IPS-18c (cell line): ENCODE data around the gene PRR33.
"Not testable (repeated sequence)": the region's sequence is repeated elsewhere in the genome, so short reads cannot be mapped to it uniquely, and the experiment has no call there.

ENCODE experiments used
- H3K4me3 ChIP-seq: 2 replicates; pipeline ENCODE4 v1.7.0; 2013; ENCODE audit warnings: low read depth, mild to moderate bottlenecking, low read length, moderate library complexity; ENCODE audit not compliant: insufficient read depth
- H3K9me3 ChIP-seq: one replicate; pipeline ENCODE4 v1.6.1; 2013; ENCODE audit warnings: mild to moderate bottlenecking, low read length, moderate library complexity; ENCODE audit not compliant: control insufficient read depth, insufficient read depth

The PRR33 gene

GRCh38 chr11:1873813-1874150 is 17.9 kb downstream of the PRR33 start:
- H3K4me3 ChIP-seq, H3K9me3 ChIP-seq: not testable (repeated sequence)

GRCh38 chr11:1873048-1873812 is 18.5 kb downstream of the PRR33 start:
- Histone ChIP-seq H3K4me3 (no peak overlapping the region), H3K9me3 (no peaks in the 10 kb centered on the region)

- Histone ChIP-seq H3K4me3 (no peak overlapping the region), H3K9me3 (no peaks in the 10 kb centered on the region)
Observed at GRCh38 chr11:1872267-1872985, 19.3 kb downstream of the PRR33 start.

GRCh38 chr11:1871531-1871930 is 20.2 kb downstream of the PRR33 start:
- no peaks in the 10 kb centered on the region for H3K9me3 ChIP-seq
- no peak overlapping the region for H3K4me3 ChIP-seq

- H3K4me3 ChIP-seq: no peak overlapping the region
- H3K9me3 ChIP-seq: no peaks in the 10 kb centered on the region
Observed at GRCh38 chr11:1870721-1871466, 20.8 kb downstream of the PRR33 start.

- H3K9me3 ChIP-seq: no peaks in the 10 kb centered on the region
- no peak overlapping the region for H3K4me3 ChIP-seq
Observed at GRCh38 chr11:1870326-1870696, 21.4 kb downstream of the PRR33 start.

GRCh38 chr11:1869427-1870325 is 22.0 kb downstream of the PRR33 start:
- Histone ChIP-seq H3K9me3 (no peaks in the 10 kb centered on the region), H3K4me3 (no peak overlapping the region)

GRCh38 chr11:1868636-1869291 is 22.9 kb downstream of the PRR33 start:
- Histone ChIP-seq H3K9me3 (no peaks in the 10 kb centered on the region), H3K4me3 (no peak overlapping the region)

GRCh38 chr11:1868056-1868635 is 23.5 kb downstream of the PRR33 start:
- Histone ChIP-seq H3K4me3 (no peak overlapping the region), H3K9me3 (no peaks in the 10 kb centered on the region)

GRCh38 chr11:1867381-1867780 is 24.3 kb downstream of the PRR33 start:
- Histone ChIP-seq H3K9me3 (no peaks in the 10 kb centered on the region), H3K4me3 (no peak overlapping the region)

GRCh38 chr11:1866776-1867175 is 24.9 kb downstream of the PRR33 start:
- Histone ChIP-seq H3K9me3 (no peaks in the 10 kb centered on the region), H3K4me3 (no peak overlapping the region)

- H3K9me3 ChIP-seq: no peaks in the 10 kb centered on the region
- H3K4me3 ChIP-seq: no peak overlapping the region
Observed at GRCh38 chr11:1866226-1866625, 25.5 kb downstream of the PRR33 start.

- Histone ChIP-seq H3K9me3 (no peaks in the 10 kb centered on the region), H3K4me3 (no peak overlapping the region)
Observed at GRCh38 chr11:1864831-1865665, 26.6 kb downstream of the PRR33 start.

GRCh38 chr11:1864231-1864630 is 27.5 kb downstream of the PRR33 start:
- H3K9me3 ChIP-seq: no peaks in the 10 kb centered on the region
- no peak overlapping the region for H3K4me3 ChIP-seq

- Histone ChIP-seq H3K9me3 (no peaks in the 10 kb centered on the region), H3K4me3 (no peak overlapping the region)
Observed at GRCh38 chr11:1863352-1864216, 28.1 kb downstream of the PRR33 start.
